Measurements from ENCODE around the gene SPRR2B. TPM values are rescaled to one million over a fixed set of nuclear protein-coding genes. Genes with fewer than 3 reads are reported as not detected.
"Not testable (repeated sequence)": the region's sequence is repeated elsewhere in the genome, so short reads cannot be mapped to it uniquely, and the experiment has no call there.

The SPRR2B gene
- total RNA-seq, 1 donor from 2014 or later, result not detected

DNA sequence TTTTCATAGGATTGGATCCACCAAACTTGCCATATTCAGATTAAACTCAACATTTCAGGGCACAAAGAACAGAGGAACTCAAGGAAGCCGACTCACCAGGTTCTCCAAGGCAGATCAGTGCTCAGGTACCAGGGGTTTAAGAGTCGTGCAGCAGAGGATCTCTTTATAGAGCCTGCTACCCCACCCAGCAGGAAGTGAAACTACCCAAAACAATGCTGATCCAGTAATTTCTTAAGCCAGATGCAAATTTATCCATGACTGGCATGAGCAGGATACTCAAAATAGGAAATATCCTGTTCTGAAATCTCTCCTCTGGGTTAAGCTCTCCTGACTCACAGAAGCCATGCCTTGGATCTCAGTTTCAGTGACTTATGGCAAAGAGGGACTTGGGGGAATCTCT lies 14.0 kb downstream of the SPRR2B start, which contains the start of gene SPRR2A:
SPRR2A (minus strand) TSS at position 138 of the 400 bp plus-strand sequence. CDS start 777 bp downstream, outside the sequence.
- H3K4me1 Mint-ChIP-seq (ENCODE audit: low read depth), result no peaks in the 10 kb centered on the region
- H3K9me3 Mint-ChIP-seq (ENCODE audit: low read depth), result peaks cover 16% of the 10 kb centered on the region
- H3K27ac Mint-ChIP-seq (ENCODE audit: unreplicated experiment), result no peak within 1 kb of the TSS
- H3K36me3 Mint-ChIP-seq (ENCODE audit: low read depth), result no peaks in the 10 kb centered on the region
- no peak for TF ChIP-seq CTCF (IDR thresholded peaks at IDR 0.05)
- H3K27me3 Mint-ChIP-seq (ENCODE audit: low read depth), result peaks cover 4% of the 10 kb centered on the region
- no peak within 1 kb of the TSS for H3K4me3 Mint-ChIP-seq (ENCODE audit: unreplicated experiment)
- no peak for DNase-seq (ENCODE audit: low spot score)

GRCh38 chr1:153056111-153056510 lies 15.3 kb downstream of the SPRR2B start:
- H3K36me3 Mint-ChIP-seq (ENCODE audit: low read depth); H3K27ac Mint-ChIP-seq (ENCODE audit: unreplicated experiment); DNase-seq (ENCODE audit: low spot score); H3K27me3 Mint-ChIP-seq (ENCODE audit: low read depth); H3K4me1 Mint-ChIP-seq (ENCODE audit: low read depth); H3K4me3 Mint-ChIP-seq (ENCODE audit: unreplicated experiment): not testable (repeated sequence)
- H3K9me3 Mint-ChIP-seq (ENCODE audit: low read depth), result peaks cover 25% of the 10 kb centered on the region

DNA sequence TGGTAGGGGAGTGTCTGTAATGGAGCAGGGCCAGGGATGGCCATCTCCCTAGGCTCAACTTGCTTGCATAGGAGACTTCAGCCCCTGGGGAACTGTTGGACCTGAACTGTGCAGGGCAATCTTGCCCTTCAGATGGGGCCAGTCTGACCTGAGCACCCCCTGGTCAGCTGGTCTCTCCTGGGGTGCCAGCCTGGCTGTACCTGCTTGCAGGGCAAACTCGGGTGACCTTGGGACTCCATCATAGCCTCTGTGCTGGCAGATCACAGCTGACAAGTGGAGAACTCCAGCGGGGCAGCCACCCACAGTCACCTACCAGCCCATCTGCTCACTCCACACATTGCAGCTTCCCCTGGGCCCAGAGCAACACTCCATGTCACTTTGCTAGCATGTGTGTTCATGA lies 22.2 kb downstream of the SPRR2B start:
- H3K4me1 Mint-ChIP-seq (ENCODE audit: low read depth), result no peaks in the 10 kb centered on the region
- no peaks in the 10 kb centered on the region for H3K36me3 Mint-ChIP-seq (ENCODE audit: low read depth)
- H3K27me3 Mint-ChIP-seq (ENCODE audit: low read depth), result peaks cover 6% of the 10 kb centered on the region
- no peak for TF ChIP-seq CTCF (IDR thresholded peaks at IDR 0.05)
- peaks cover 28% of the 10 kb centered on the region for H3K9me3 Mint-ChIP-seq (ENCODE audit: low read depth)
- DNase-seq (ENCODE audit: low spot score), result no peak
- H3K27ac Mint-ChIP-seq (ENCODE audit: unreplicated experiment), result no peak overlapping the region
- no peak overlapping the region for H3K4me3 Mint-ChIP-seq (ENCODE audit: unreplicated experiment)

- Mint-ChIP-seq H3K4me1 (ENCODE audit: low read depth) (no peaks in the 10 kb centered on the region), H3K27me3 (ENCODE audit: low read depth) (peaks cover 11% of the 10 kb centered on the region), H3K9me3 (ENCODE audit: low read depth) (no peaks in the 10 kb centered on the region), H3K27ac (ENCODE audit: unreplicated experiment) (no peak within 1 kb of the TSS), H3K36me3 (ENCODE audit: low read depth) (no peaks in the 10 kb centered on the region), H3K4me3 (ENCODE audit: unreplicated experiment) (no peak within 1 kb of the TSS)
- no peak for TF ChIP-seq CTCF (IDR thresholded peaks at IDR 0.05)
- DNase-seq (ENCODE audit: low spot score), result no peak
These were observed 30.3 kb downstream of the SPRR2B start, which contains the start of gene SPRR2D for GRCh38 chr1:153040950-153041631. TSS of gene SPRR2D (minus strand) at chr1:153041120. CDS start at chr1:153040346, 774 bp downstream.

- Mint-ChIP-seq H3K27ac (ENCODE audit: unreplicated experiment) (no peak overlapping the region), H3K27me3 (ENCODE audit: low read depth) (peaks cover 2% of the 10 kb centered on the region), H3K36me3 (ENCODE audit: low read depth) (no peaks in the 10 kb centered on the region), H3K9me3 (ENCODE audit: low read depth) (no peaks in the 10 kb centered on the region), H3K4me1 (ENCODE audit: low read depth) (no peaks in the 10 kb centered on the region), H3K4me3 (ENCODE audit: unreplicated experiment) (no peak overlapping the region)
- TF ChIP-seq CTCF (IDR thresholded peaks at IDR 0.05), result no peak
- no peak for DNase-seq (ENCODE audit: low spot score)
These were observed 36.2 kb downstream of the SPRR2B start for GRCh38 chr1:153035211-153035610.
